Spleen (tissue), 11 donors: ENCODE measurements around the gene ZNF609. TPM values are rescaled to one million over a fixed set of nuclear protein-coding genes. Genes with fewer than 3 reads are reported as not detected.

Source experiments
- DNase-seq: peaks from one replicate; pipeline ENCODE4 v3.0.0-alpha.2; 2020
- H3K27ac ChIP-seq, 8 donors: fragments of 200-600 bp; sonication (generic) in 7 of 8; 1 replicate in 4 of 8; 2 replicates in 4 of 8; pipeline versions ENCODE4 v1.5.0 to v1.8.0; 2016 to 2021; ENCODE audit warnings: inconsistent platforms in 4 of 8, mild to moderate bottlenecking in 4 of 8, moderate library complexity in 1 of 8
- H3K27me3 ChIP-seq, 7 donors: fragments of 200-600 bp; sonication (generic) in 6 of 7; replicated peaks in 1 of 7; 1 replicate in 4 of 7; 2 replicates in 3 of 7; pipeline versions ENCODE4 v1.5.0 to v1.8.0; 2016 to 2021; ENCODE audit warnings: inconsistent platforms in 3 of 7, mild to moderate bottlenecking in 1 of 7
- H3K36me3 ChIP-seq, 6 donors: fragments of 200-600 bp; sonication (generic) in 5 of 6; 1 replicate in 4 of 6; 2 replicates in 2 of 6; pipeline versions ENCODE4 v1.5.0 to v1.8.0; 2016 to 2021; ENCODE audit warnings: inconsistent platforms in 2 of 6
- H3K4me1 ChIP-seq, 6 donors: fragments of 200-600 bp; sonication (generic) in 5 of 6; 1 replicate in 3 of 6; 2 replicates in 3 of 6; pipeline versions ENCODE4 v1.5.0 to v1.8.0; 2016 to 2021; ENCODE audit warnings: inconsistent platforms in 3 of 6
- H3K4me3 ChIP-seq, 8 donors: fragments of 200-600 bp; sonication (generic) in 7 of 8; 1 replicate in 4 of 8; 2 replicates in 4 of 8; pipeline versions ENCODE4 v1.5.0 to v1.8.0; 2016 to 2021; ENCODE audit warnings: inconsistent platforms in 4 of 8, mild to moderate bottlenecking in 4 of 8, moderate library complexity in 2 of 8
- H3K9me3 ChIP-seq, 8 donors: fragments of 200-600 bp; sonication (generic) in 7 of 8; 1 replicate in 4 of 8; 2 replicates in 4 of 8; pipeline versions ENCODE4 v1.5.0 to v1.8.0; 2016 to 2021; ENCODE audit warnings: inconsistent platforms in 4 of 8
- CTCF ChIP-seq, 11 experiments: fragments of 200-600 bp in 7 of 11; fragments of 450-650 bp in 4 of 11; sonication (generic) in 4 of 11; IDR thresholded peaks in 8 of 11; conservative IDR thresholded peaks in 3 of 11; 1 replicate in 7 of 11; 2 replicates in 4 of 11; pipeline versions ENCODE4 v1.4.0 to v1.8.0; 2016 to 2021; ENCODE audit warnings: antibody characterized with exemption in 11 of 11, inconsistent platforms in 4 of 11, mild to moderate bottlenecking in 1 of 11
- POLR2A ChIP-seq, 3 donors: fragments of 450-650 bp; IDR thresholded peaks; one replicate each; pipeline ENCODE4 v1.5.1; 2017; ENCODE audit warnings: antibody characterized with exemption in 3 of 3, mild to moderate bottlenecking in 1 of 3
- POLR2AphosphoS5 ChIP-seq, 3 donors: sonication (generic); formaldehyde crosslinking; IDR thresholded peaks; one replicate each; pipeline ENCODE4 v1.5.1; 2017; ENCODE audit warnings: antibody characterized with exemption in 3 of 3
- WGBS, 5 donors: extraction: QIAGEN DNeasy Blood & Tissue Kit in 3 of 5; methylation state at CpG; one replicate each; pipeline versions ENCODE4 v1.1.5 to v1.1.7; 2013 to 2018; 5-methylcytosine and 5-hydroxymethylcytosine counted together
- intact Hi-C: fragments of 100-400 bp; cut with DNase I; formaldehyde crosslinking; loops from one replicate; pipeline ENCODE4 v1.15.0; 2023; ENCODE audit warnings: low total_unique reads
- polyA plus RNA-seq, 3 donors: library from polyadenylated mRNA; stranded (reverse); fragments of 200-250 nt; gene quantifications; one replicate each; pipeline ENCODE4 v1.2.1, GENCODE V29; 2013
- total RNA-seq, 7 donors: library from RNA; depleted of rRNA in 3 of 7; stranded (reverse); fragments of >200 nt in 3 of 7; fragmentation: NEBNext Ultra II Directional in 4 of 7; extraction: Animal tissue kit (Norgen Biotek cat#: 25700) in 4 of 7; gene quantifications; one replicate each; pipeline versions ENCODE4 v1.1.0 to v1.2.1, GENCODE V29; 2016 to 2021
- donor health status: healthy with polysubstance abuse.
- donor health status: DM: no; HTN: no; CAD: no; lungs with moderate emphysema.
- donor health status: DM: no; HTN: no; CAD: no.
- donor health status: Bipolar disorder and iron deficiency.
- donor health status: healthy.
- donor health status: DM: no; HTN: no; CAD: no.
- donor health status: DM: yes; HTN: yes; CAD: no.

Gene ZNF609
- total and polyA plus RNA-seq, 10 donors, result 2.4 to 55.7 (median 38.8) TPM

GRCh38 chr15:64425221-64425620 lies 35.2 kb upstream of the ZNF609 start:
- TF ChIP-seq POLR2A (IDR thresholded peaks at IDR 0.05) (no peak), POLR2AphosphoS5 (IDR thresholded peaks at IDR 0.05) (no peak), CTCF (IDR thresholded peaks at IDR 0.05 in 8 of 11, conservative IDR thresholded peaks at IDR 0.05 in 3 of 11) (no peak)
- no peaks in the 10 kb centered on the region for H3K9me3 ChIP-seq
- 92 to 97% (median 93%) methylated on average over 3 of the region's 3 CpGs for WGBS, 5 donors
- H3K27ac ChIP-seq, result no peak overlapping the region
- peaks cover 9 to 43% (median 20%) of the 10 kb centered on the region in 6 donors for H3K4me1 ChIP-seq
- DNase-seq, result no peak
- no peak overlapping the region for H3K4me3 ChIP-seq
- H3K36me3 ChIP-seq, result peaks cover 2 to 94% (median 56%) of the 10 kb centered on the region in 6 donors
- intact Hi-C loops, result loop anchor here (10.0 kb wide), 1 partner anchor 230 kb away; no protein-coding TSS in a partner anchor
- H3K27me3 ChIP-seq, result no peaks in the 10 kb centered on the region

GRCh38 chr15:64426845-64427465 lies 33.4 kb upstream of the ZNF609 start:
- DNase-seq, result no peak
- peaks cover 9 to 56% (median 33%) of the 10 kb centered on the region in 6 donors for H3K4me1 ChIP-seq
- peaks cover 2 to 87% (median 40%) of the 10 kb centered on the region in 6 donors for H3K36me3 ChIP-seq
- WGBS, 5 donors, result 66 to 81% (median 75%) methylated on average over 7 of the region's 7 CpGs
- TF ChIP-seq POLR2A (IDR thresholded peaks at IDR 0.05) (no peak), CTCF (IDR thresholded peaks at IDR 0.05 in 8 of 11, conservative IDR thresholded peaks at IDR 0.05 in 3 of 11) (peak in 7 of 11 experiments; percentile 9 to 59 (median 23)), POLR2AphosphoS5 (IDR thresholded peaks at IDR 0.05) (no peak)
- H3K27ac ChIP-seq, result peak overlapping the region in 5 of 8 donors; percentile 9 to 43 (median 35)
- no peaks in the 10 kb centered on the region for H3K27me3 ChIP-seq
- no peak overlapping the region for H3K4me3 ChIP-seq
- H3K9me3 ChIP-seq, result no peaks in the 10 kb centered on the region
- intact Hi-C loops, result loop anchor here (10.0 kb wide), 1 partner anchor 228 kb away; no protein-coding TSS in a partner anchor

- Histone ChIP-seq H3K4me1 (peaks cover 9 to 51% (median 31%) of the 10 kb centered on the region in 6 donors), H3K9me3 (no peaks in the 10 kb centered on the region), H3K36me3 (peaks cover 2 to 87% (median 24%) of the 10 kb centered on the region in 6 donors), H3K4me3 (no peak overlapping the region), H3K27ac (peak overlapping the region in 7 of 8 donors; percentile 63 to 81 (median 73)), H3K27me3 (no peaks in the 10 kb centered on the region)
- TF ChIP-seq CTCF (IDR thresholded peaks at IDR 0.05 in 8 of 11, conservative IDR thresholded peaks at IDR 0.05 in 3 of 11) (no peak), POLR2AphosphoS5 (IDR thresholded peaks at IDR 0.05) (no peak), POLR2A (IDR thresholded peaks at IDR 0.05) (no peak)
- intact Hi-C loops, result loop anchor here (10.0 kb wide), 1 partner anchor 225 kb away; no protein-coding TSS in a partner anchor
- no peak for DNase-seq
Measured at GRCh38 chr15:64429448-64429847, 30.9 kb upstream of the ZNF609 start.

- DNase-seq, result no peak
- WGBS, 5 donors, result 3 to 11% (median 6%) methylated on average over 3 of the region's 3 CpGs
- no peak overlapping the region for H3K4me3 ChIP-seq
- peaks cover 9 to 51% (median 31%) of the 10 kb centered on the region in 6 donors for H3K4me1 ChIP-seq
- peaks cover 2 to 87% (median 17%) of the 10 kb centered on the region in 6 donors for H3K36me3 ChIP-seq
- peak overlapping the region; percentile 43 to 81 (median 70) for H3K27ac ChIP-seq
- H3K9me3 ChIP-seq, result no peaks in the 10 kb centered on the region
- intact Hi-C loops, result loop anchor here (10.0 kb wide), 1 partner anchor 225 kb away; no protein-coding TSS in a partner anchor
- no peaks in the 10 kb centered on the region for H3K27me3 ChIP-seq
- TF ChIP-seq POLR2A (IDR thresholded peaks at IDR 0.05) (no peak), POLR2AphosphoS5 (IDR thresholded peaks at IDR 0.05) (peak in 1 of 3 donors; percentile 50), CTCF (IDR thresholded peaks at IDR 0.05 in 8 of 11, conservative IDR thresholded peaks at IDR 0.05 in 3 of 11) (no peak)
Measured at GRCh38 chr15:64430000-64430735, 30.2 kb upstream of the ZNF609 start.
